NCI-H82 treated with DMSO at 0.1 percent for 48 hours (cell line): ENCODE data around the gene ATRX.
"Not testable (repeated sequence)": the region's sequence is repeated elsewhere in the genome, so short reads cannot be mapped to it uniquely, and the experiment has no call there.

Source experiments
- DNase-seq: peaks from one replicate; lab custom pipeline; 2025; ENCODE audit not compliant: unreplicated experiment; lab: John Stamatoyannopoulos, UW

The ATRX gene

DNA sequence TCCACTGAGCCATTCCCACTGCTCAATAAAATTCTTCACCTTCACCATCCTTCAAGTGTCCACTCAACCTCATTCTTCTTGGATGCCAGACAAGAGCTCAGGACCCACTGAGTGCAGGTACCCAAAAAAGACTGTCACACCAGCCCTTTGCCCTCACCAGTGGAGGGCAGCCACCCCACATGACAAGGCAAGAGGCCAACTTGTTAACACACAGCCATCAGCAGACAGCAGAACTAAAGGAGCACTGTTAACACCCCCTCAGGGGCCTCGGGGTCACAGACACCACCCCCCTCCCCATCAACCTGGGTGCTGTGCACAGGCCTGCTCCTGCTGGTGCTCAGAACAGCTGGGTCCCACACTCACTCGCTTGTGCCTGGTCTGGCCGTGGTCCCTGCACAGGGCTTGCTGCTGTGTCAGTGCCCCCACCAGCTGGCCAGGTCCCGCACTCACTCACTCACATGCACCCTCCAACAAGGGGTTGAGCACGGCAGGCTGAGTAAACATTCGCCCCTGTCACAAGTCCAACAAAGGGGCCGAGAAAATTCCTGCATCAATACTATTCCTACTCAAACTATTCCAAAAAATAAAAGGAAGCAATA is 54.1 kb downstream of the ATRX start:
- no peak for DNase-seq

GRCh38 chrX:77726095-77726494 is 59.9 kb downstream of the ATRX start:
- not testable (repeated sequence) for DNase-seq

DNA sequence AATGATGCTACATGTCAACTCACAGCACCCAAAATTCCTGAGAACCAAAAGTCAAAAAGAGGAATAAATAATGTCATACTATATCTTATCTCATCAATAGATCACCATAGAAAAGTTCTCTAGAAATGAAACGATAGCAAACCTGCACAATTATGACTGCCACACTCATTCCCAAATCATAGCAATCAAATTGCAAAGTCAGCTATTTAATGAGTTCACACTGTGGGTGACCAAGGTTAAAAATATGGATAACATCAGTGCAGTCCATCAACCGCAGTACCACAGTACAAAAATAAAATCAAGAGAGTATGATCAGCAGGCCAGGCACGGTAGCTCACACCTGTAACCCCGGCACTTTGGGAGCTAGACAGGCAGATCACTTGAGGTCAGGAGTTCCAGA is 62.3 kb downstream of the ATRX start:
- no peak for DNase-seq

- no peak for DNase-seq
Measured at GRCh38 chrX:77719388-77719787, 66.6 kb downstream of the ATRX start.

DNA sequence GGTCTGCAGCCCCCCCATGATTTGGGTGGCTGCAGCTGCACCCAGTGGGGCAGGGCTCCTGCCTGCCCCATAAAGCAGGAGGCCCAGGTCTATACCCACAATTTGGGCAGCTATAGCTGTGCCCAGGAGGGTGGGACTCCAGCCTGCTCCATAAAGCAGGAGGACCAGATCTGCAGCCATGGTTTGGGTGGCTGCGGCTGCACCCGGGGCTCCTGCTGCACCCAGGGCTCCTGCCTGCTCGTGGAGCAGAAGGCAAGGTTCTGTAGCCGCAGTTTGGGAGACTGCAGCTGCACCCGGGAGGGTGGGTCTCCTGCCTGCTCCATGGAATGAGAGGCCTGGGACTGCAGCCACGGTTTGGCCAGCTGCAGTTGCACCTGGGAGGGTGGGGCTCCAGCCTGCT is 81.1 kb downstream of the ATRX start:
- no peak for DNase-seq

DNA sequence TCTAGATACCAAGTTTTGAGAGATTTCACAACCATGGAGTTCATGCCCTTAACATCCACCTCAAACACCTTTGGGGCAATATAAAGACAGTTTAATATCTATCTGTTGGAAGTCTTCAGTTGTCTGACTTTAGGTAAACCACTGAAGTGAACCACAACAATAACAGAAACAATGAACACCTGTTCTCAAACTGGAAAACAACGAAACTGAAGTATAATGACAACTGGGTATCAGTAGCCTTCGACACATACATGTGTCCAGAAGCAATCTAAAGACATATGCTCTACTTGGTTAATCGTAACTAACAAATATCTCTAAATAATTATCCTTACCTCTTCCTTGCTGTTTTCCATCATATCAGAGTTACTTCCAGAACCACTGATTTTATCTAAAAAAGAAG is 87.8 kb downstream of the ATRX start:
- DNase-seq, result no peak

DNA sequence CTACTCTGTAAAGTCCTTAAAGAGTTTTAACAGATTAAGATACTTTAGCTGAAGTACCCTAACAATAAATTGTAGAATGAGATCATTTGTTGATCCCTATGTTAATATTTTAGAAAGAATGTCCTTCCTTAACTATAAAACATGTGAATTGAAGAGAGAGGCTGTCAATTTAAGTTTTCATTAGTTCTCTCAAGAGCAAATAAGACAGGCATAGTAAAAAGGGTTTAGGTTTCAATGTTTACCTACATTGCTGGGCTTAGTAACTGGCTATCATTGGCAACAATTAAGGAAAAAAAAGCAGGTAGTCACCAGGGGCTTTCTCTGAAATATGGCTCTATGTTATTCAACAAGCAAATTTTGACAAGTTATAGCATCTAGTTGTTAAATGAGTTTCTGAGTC is 91.5 kb downstream of the ATRX start:
- DNase-seq, result no peak

- no peak for DNase-seq
Measured at GRCh38 chrX:77693594-77693993, 92.4 kb downstream of the ATRX start.

- DNase-seq, result no peak
Measured at GRCh38 chrX:77691916-77692315, 94.1 kb downstream of the ATRX start.

DNA sequence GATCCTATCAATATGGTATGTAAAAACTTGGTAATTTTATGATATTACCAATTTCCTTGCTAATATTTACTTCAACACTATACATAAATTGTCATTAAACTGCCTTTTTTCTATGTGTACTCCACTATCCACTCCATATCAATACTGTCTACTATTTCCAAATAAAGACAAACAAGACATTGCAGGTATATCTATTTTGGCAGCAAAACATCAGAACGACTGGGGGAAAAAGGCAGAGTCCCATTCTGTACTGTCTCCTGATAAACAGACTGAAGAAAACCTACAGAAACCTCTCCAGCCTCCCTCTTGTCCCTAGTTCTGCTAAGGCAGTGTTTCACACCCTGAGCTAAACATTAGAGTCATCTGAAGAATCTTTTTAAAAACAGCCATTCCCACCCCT is 96.6 kb downstream of the ATRX start:
- no peak for DNase-seq

DNA sequence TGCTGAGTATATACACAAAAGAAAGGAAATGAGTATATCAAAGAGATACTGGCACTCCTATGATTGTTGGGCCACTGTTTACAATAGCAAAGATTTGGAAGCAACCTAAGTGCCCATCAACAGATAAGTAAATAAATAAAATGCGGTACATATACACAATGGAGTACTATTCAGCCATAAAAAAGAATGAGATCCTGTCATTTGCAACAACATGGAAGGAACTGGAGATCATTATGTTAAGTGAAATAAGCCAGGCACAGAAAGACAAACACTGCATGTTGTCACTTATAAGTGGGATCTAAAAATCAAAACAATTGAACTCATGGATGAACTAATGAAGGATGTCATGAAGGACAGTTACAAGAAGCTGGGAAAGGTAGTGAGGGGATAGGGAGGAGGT is 100.3 kb downstream of the ATRX start:
- DNase-seq, result not testable (repeated sequence)

DNA sequence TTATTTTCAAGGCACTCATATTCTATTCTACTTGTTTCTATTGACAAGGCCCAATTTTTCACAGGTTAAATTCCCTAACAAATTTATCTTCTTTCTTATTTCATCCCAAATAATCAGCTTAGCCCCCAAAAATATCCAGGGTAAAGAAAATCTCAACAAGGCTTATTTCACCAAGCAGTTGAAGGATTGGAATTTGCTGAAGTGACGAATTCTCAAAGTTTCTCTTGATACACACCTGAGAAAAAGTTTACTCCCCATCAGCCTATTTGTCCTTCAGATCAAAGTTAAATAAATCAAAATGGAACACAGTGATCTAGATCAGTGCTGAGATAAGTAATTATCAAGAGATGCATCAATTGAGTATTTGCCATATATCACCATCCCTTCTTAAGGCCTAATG is 106.9 kb downstream of the ATRX start:
- no peak for DNase-seq

DNA sequence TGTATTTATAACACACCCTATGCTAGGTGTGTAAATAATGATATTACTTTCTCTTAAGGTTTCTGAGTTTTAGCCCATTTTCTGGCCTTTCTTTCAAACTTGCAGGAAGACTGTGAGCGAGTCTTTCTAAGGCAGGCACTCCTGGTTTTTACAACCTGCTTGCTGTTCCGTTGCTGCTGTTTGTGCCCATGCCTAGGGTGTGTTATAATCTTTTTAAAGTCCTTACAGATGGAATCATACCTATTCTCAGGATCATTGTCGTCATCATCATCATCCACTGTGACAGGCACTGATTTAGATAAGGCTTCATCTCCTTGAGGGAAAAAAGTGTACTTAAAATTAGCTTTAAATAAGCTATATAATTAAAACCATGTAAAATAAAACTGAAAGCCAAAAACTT is 110.0 kb downstream of the ATRX start:
- DNase-seq, result no peak

DNA sequence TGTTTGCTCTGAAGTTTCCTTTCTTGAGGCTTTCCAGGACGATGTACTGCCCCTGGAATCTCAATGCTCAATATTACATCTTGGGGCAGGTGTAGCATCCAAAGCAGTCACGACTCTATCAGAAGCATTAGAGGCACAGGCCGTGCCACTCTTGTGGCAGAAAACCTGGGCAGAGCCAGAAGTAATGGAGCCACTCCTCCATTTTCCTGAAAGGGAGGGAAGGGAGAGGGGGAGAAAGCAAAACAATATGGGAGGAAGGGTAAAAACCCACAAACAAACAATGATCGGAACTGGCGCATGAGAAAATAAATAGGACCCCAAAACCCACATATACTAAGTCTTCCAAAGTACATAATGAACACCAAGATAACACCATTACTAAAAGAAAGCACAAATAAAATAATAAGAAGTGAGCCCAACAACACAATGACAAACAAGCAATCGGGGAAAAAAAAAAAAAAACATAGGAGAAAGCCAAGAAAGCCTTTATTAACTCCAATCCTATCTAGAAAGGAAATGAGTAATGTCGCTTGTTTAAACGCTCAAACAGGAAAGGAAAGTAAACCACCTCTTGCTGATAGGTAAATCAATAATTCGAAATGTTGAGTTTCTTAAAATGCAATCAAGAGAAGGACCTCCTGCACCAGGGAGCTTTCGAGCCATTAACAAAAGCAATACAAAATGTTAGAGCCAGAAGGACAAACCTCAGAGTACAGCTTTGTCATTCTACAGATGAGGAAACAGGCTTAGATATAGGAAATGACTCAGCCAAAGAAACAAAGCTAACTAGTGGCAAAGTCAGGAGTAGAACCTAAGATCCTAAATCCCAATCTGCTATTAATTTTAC is 117.4 kb downstream of the ATRX start:
- DNase-seq, result no peak

DNA sequence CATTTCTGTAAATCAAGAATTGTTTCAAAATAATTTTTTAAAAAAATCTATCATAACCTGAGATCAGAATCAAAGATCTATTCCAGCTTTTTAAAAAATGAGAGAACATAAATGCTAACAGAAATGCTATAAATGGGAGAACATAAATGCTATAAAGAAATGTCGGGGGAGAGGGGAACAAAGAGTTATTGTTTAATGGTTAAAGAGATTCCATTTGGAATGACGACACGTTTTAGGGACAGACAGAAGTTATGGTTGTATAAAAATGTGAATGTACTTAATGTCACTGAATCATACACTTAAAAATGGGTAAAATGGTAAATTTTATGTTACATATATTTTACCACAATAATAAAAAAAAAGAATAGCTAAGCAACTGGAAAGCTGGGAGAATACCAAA is 127.1 kb downstream of the ATRX start:
- no peak for DNase-seq

DNA sequence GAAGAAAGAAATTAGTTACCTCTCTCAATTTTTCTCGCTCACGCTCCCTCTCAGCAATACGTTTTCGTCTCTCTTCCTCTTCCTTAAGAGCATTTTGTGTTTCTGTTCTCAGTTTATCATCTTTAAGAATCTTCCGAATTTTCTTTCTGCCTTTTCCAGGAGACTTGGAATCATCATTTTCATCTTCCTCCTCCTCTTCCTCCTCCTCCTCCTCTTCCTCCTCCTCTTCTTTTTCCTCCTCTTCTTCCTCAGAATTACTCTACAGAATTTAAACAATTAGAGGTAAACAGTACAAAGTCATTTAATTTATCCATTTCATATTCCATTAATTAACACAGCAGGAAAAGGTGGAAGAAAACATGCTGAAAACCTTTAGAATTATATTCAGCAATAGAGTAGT is 133.9 kb downstream of the ATRX start:
- no peak for DNase-seq

DNA sequence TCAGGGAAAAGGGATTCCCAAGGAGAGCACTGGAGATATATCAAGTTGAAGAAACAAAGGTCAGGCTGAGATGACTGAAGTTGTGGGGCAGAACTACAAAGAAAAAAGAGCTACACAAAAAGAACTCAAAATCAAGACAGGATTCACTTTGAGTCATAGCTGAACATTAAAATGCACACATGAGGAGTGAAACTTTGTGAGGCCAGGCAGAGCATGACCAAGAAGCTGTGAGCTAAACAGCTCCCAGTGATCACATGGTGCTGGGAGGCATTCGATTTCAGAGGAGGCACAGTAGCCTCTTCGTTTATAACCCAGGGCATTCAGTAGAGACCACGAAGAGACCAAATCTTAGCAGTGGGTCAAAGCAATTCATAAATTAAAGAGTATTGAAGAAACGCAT is 145.3 kb downstream of the ATRX start:
- DNase-seq, result no peak

DNA sequence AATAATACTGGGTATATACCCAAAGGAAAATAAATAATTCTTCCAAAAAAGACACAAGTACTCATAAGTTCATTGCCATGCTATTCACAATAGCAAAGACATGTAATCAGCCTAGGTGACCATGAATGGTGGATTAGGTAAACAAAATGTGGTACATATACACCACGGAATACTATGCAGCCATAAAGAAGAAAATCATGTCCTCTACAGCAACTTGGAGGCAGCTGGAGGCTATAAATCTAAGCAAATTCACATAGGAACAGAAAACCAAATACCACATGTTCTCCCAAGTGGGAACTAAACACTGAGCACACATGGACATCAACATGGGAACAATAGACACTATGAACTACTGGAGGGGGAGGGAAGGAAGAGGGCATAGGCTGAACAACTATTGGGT is 146.2 kb downstream of the ATRX start:
- no peak for DNase-seq

DNA sequence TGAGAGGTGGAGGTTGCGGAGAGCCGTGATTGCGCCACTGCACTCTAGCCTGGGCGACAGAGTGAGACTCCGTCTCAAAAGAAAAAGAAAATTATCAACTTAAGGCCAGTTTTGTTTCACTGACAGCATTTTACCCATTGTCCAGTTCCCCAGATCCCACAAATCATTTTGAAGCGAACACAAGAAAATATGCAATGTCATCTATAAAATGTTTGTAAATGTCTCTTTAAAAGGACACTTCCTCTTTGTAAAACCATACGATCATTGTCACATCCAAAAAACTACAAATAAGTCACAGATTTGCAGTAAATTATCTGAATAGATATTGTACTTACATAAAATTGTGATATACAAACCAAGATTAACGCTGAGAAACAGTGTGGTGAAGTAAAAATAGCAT is 147.6 kb downstream of the ATRX start:
- DNase-seq, result no peak

DNA sequence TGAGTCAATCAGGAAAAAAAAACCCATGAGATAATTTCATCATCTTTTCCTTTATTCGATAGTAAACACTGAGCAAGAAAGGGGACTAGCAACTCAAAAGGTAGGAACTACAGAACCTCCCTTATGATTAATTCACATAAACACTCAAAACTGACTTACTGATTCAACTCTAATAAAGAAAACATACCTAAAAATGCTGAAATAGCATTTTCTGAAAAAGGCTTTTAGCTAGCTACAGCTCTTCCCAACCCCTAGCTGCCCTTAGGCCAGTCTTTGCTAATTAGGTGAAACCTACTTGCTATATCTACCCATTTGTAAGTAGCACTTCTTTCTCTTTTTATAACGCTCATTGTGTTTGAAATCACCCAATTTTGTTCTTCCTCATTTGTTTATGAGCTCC is 150.6 kb downstream of the ATRX start:
- DNase-seq, result no peak

DNA sequence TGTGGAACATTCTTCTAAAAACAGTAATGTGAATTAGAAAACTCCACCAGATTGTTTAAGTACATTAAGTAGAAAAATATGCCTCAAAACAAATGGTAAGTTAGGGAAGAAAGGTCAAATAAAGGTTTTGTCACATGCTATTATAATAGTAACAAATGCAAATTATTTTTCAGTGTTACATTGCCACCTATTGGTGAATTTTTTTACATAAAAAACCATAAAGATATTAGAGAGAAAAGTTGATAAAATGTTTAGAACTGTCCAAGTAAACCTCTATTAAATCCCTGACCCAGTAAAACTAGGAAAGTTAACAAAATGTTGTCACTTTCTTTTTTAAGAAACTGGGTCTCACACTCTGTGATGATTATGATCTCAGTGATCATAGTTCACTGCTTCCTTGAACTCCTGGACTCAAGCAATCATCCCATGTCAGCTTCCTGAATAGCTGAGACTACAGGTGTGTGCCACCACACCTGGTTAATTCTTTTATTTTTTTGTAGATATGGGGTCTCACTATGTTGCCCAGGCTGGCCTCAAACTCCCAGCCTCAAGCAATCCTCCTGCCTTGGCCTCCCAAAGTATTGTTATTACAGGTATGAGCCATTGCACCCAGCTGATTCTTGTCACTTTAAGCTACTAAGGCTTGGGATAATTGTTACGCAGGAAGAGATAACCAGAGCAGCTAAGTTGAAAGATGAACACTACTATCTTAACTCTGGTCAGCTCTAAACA is 157.6 kb downstream of the ATRX start:
- DNase-seq, result no peak

DNA sequence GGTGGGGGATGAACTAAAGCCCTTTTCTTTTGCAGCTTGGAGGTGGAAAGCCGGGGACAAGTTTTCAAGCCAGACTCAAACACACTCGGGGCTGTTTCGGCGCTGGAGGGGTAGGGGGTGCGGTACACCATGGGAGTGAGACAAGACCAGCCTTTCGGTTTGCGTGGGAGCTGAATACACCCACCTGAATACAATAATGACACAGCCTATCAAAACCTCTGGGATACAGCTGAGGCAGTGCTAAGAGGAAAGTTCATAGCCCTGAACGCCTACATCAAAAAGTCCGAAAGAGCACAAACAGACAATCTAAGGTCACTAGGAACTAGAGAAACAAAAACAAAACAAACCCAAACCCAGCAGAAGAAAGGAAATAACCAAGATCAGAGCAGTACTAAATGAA is 163.3 kb downstream of the ATRX start:
- DNase-seq, result no peak
